Fibroblast of lung (primary cell): ENCODE measurements around the gene CNNM2. TPM values are rescaled to one million over a fixed set of nuclear protein-coding genes. Genes with fewer than 3 reads are reported as not detected.

ENCODE experiments used
- DNase-seq, 2 donors: peaks; one replicate each; pipeline versions ENCODE4 v3.0.0 to v3.0.0-alpha.2; 2010; ENCODE audit warnings: low read depth in 2 of 2
- H2AFZ ChIP-seq: 2 replicates; pipeline ENCODE4 v1.5.1; 2012; ENCODE audit warnings: low read length, control low read depth, inconsistent platforms
- H3K27ac ChIP-seq: 2 replicates; pipeline ENCODE4 v1.5.1; 2011; ENCODE audit warnings: low read length, control low read depth; ENCODE audit not compliant: insufficient read depth
- H3K27me3 ChIP-seq: 2 replicates; pipeline ENCODE4 v1.5.1; 2011; ENCODE audit warnings: mild to moderate bottlenecking, low read length; ENCODE audit not compliant: control insufficient read depth, insufficient read depth
- H3K36me3 ChIP-seq: 2 replicates; pipeline ENCODE4 v1.5.1; 2011; ENCODE audit warnings: low read length; ENCODE audit not compliant: control insufficient read depth, insufficient read depth
- H3K4me1 ChIP-seq: 2 replicates; pipeline ENCODE4 v1.5.1; 2011; ENCODE audit warnings: low read length; ENCODE audit not compliant: control insufficient read depth, insufficient read depth; ENCODE audit errors: extremely low read depth
- H3K4me2 ChIP-seq: 2 replicates; pipeline ENCODE4 v1.5.1; 2011; ENCODE audit warnings: low read length, control low read depth; ENCODE audit not compliant: insufficient read depth; ENCODE audit errors: extremely low read depth
- H3K4me3 ChIP-seq, 4 experiments: fragments of 200-600 bp in 1 of 4; sonication (generic) in 1 of 4; replicated peaks in 1 of 4; 2 replicates each; pipeline ENCODE4 v1.5.1; 2011 to 2016; ENCODE audit warnings: low read length in 4 of 4, low read depth in 3 of 4, mild to moderate bottlenecking in 3 of 4, control low read depth in 2 of 4, inconsistent platforms in 1 of 4, mixed read lengths in 1 of 4; ENCODE audit not compliant: insufficient read depth in 1 of 4; ENCODE audit errors: control extremely low read depth in 1 of 4
- H3K79me2 ChIP-seq: 2 replicates; pipeline ENCODE4 v1.5.1; 2012; ENCODE audit warnings: mild to moderate bottlenecking, low read length, inconsistent platforms; ENCODE audit not compliant: control insufficient read depth, insufficient read depth
- H3K9ac ChIP-seq: 2 replicates; pipeline ENCODE4 v1.5.1; 2011; ENCODE audit warnings: mild to moderate bottlenecking, low read length, control low read depth; ENCODE audit not compliant: insufficient read depth
- H3K9me3 ChIP-seq: 2 replicates; pipeline ENCODE4 v1.5.1; 2012; ENCODE audit warnings: low read depth, low read length; ENCODE audit not compliant: control insufficient read depth, insufficient read depth
- H4K20me1 ChIP-seq: 2 replicates; pipeline ENCODE4 v1.5.1; 2011; ENCODE audit warnings: low read length; ENCODE audit not compliant: control insufficient read depth, insufficient read depth; ENCODE audit errors: extremely low read depth
- CTCF ChIP-seq, 2 donors: IDR thresholded peaks in 1 of 2; conservative IDR thresholded peaks in 1 of 2; 1 replicate in 1 of 2; 2 replicates in 1 of 2; pipeline ENCODE4 v1.5.1; 2011 to 2012; ENCODE audit warnings: low read length in 2 of 2, control low read depth in 1 of 2, inconsistent platforms in 1 of 2, low read depth in 1 of 2, mild to moderate bottlenecking in 1 of 2
- EZH2 ChIP-seq: IDR thresholded peaks from 2 replicates; pipeline ENCODE4 v1.5.1; 2012; ENCODE audit warnings: low read length, control low read depth, mild to moderate bottlenecking; ENCODE audit errors: missing control alignments
- polyA plus RNA-seq, 2 donors: library from polyadenylated mRNA; depleted of rRNA in 1 of 2; stranded (reverse) in 1 of 2; unstranded in 1 of 2; fragments of >200 nt; gene quantifications; 2 replicates each; pipeline ENCODE4 v1.2.1, GENCODE V29; 2011 to 2012; ENCODE audit warnings: missing spikeins in 1 of 2
- total RNA-seq: library from RNA; depleted of rRNA; stranded (reverse); fragments of >200 nt; gene quantifications from 2 replicates; pipeline ENCODE4 v1.2.1, GENCODE V29; 2014

CNNM2 gene
- total and polyA plus RNA-seq, 2 donors (not counting 1 experiment from before 2014, with no cell fraction given): 3.4 to 6.1 TPM

- H4K20me1 ChIP-seq: no peaks in the 10 kb centered on the region
- no peak for DNase-seq
- H2AFZ ChIP-seq: no peak overlapping the region
- no peaks in the 10 kb centered on the region for H3K36me3 ChIP-seq
- H3K79me2 ChIP-seq: no peaks in the 10 kb centered on the region
- no peak overlapping the region for H3K4me2 ChIP-seq
- H3K27me3 ChIP-seq: no peaks in the 10 kb centered on the region
- H3K9ac ChIP-seq: no peak overlapping the region
- H3K27ac ChIP-seq: no peak overlapping the region
- no peak overlapping the region for H3K4me3 ChIP-seq
- TF ChIP-seq CTCF (conservative IDR thresholded peaks at IDR 0.05 in 1 of 2, IDR thresholded peaks at IDR 0.05 in 1 of 2; ENCODE audit: low read depth in 1 of 2, low read length in 2 of 2) (no peak), EZH2 (no peak)
- H3K9me3 ChIP-seq: no peaks in the 10 kb centered on the region
- H3K4me1 ChIP-seq: no peaks in the 10 kb centered on the region
These were observed 23.5 kb upstream of the CNNM2 start for GRCh38 chr10:102894466-102895213.

- Histone ChIP-seq H3K4me1 (no peaks in the 10 kb centered on the region), H4K20me1 (no peaks in the 10 kb centered on the region), H3K79me2 (no peaks in the 10 kb centered on the region), H2AFZ (no peak overlapping the region), H3K27me3 (no peaks in the 10 kb centered on the region), H3K27ac (no peak overlapping the region), H3K9ac (no peak overlapping the region), H3K36me3 (no peaks in the 10 kb centered on the region), H3K9me3 (no peaks in the 10 kb centered on the region), H3K4me2 (no peak overlapping the region), H3K4me3 (no peak overlapping the region)
- no peak for DNase-seq
- TF ChIP-seq EZH2 (no peak), CTCF (conservative IDR thresholded peaks at IDR 0.05 in 1 of 2, IDR thresholded peaks at IDR 0.05 in 1 of 2; ENCODE audit: low read depth in 1 of 2, low read length in 2 of 2) (no peak)
These were observed 18.1 kb upstream of the CNNM2 start for GRCh38 chr10:102900006-102900405.

- no peak overlapping the region for H3K4me2 ChIP-seq
- no peak for TF ChIP-seq CTCF (conservative IDR thresholded peaks at IDR 0.05 in 1 of 2, IDR thresholded peaks at IDR 0.05 in 1 of 2; ENCODE audit: low read depth in 1 of 2, low read length in 2 of 2)
- TF ChIP-seq EZH2: no peak
- no peak overlapping the region for H2AFZ ChIP-seq
- H3K79me2 ChIP-seq: no peaks in the 10 kb centered on the region
- H3K9ac ChIP-seq: no peak overlapping the region
- DNase-seq: no peak
- H4K20me1 ChIP-seq: no peaks in the 10 kb centered on the region
- no peaks in the 10 kb centered on the region for H3K27me3 ChIP-seq
- H3K4me1 ChIP-seq: no peaks in the 10 kb centered on the region
- H3K27ac ChIP-seq: no peak overlapping the region
- no peak overlapping the region for H3K4me3 ChIP-seq
- H3K36me3 ChIP-seq: no peaks in the 10 kb centered on the region
- no peaks in the 10 kb centered on the region for H3K9me3 ChIP-seq
These were observed 13.7 kb upstream of the CNNM2 start for GRCh38 chr10:102904346-102904745.
